NCI-H510A (cell line): ENCODE data around the gene PBX1.

Source experiments
- DNase-seq: peaks from one replicate; lab custom pipeline; 2025; lab: John Stamatoyannopoulos, UW

The PBX1 gene

DNA sequence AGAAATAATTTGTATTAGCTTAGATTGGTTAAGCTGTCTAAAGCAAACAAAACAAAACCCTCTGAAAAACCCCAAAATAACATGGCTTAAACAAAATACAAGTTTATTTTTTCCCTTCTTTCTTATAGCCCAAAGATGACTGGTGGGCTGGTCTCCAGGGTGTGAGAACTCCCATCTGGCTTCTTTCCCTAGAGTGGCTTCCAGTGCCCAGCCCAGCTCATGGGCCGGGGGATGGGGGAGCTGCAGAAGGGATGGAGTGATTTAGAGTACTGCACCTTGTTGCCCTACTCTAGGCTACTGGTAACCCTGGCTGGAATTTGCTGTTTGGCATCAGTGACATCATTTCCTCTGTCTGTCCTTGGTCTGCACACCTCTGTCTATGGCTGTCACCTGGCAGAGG, 223.0 kb downstream of the PBX1 start:
- no peak for DNase-seq

DNA sequence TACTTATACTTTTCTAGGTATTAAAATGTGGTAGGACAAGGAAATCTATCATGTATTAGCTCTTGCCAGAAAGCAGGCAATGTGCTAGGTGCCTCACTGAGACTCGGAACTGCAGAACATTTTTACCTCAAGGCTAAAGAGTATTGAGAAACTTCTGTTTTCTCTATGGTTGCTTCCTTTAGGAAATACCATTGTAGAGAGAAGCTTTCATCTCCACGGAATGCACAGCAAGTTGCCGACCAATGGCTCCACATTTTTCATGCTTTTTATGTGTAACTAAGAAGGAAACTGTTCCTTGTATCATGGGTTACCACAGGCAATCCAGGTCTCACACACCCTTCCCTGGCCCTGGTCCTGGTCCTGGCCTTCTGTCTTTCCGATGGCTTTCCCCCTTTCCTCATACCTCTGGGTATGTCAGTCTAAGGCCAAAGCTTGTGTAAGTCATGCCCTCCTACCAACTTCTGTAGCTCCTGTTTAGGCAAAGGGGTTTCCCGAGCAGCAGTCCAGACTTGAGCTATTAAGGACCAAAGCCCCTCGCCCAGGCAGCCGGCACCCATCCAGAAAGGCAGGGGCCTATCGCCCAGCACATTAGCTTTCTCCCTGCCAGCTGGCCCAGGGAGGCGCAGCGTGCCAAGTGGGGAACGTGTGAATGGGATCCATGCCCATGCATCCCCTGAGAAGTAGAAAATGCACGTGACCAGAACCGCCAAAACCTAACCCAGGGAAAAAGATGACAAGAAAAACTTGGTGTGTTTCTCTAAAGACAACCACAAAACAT, 225.0 kb downstream of the PBX1 start:
- no peak for DNase-seq

DNA sequence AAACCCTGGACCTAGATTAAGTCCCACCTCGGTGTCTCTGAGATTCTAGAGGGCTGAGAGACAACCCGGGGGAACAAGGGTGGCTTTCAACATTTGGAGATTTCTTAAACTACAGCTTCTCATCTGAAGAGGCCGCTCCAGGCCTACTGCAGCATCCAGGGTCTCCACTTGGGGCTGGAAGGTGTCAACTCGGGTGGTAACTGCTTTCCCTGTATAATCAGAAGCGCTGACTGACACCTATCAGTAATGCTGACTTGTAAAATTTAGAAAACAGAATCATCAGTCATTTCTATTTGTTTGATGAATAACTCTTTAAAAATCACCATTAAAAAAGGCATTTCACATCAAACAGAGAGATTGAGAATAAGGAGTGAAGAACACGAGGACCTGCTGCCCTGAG, 226.0 kb downstream of the PBX1 start:
- no peak for DNase-seq

DNA sequence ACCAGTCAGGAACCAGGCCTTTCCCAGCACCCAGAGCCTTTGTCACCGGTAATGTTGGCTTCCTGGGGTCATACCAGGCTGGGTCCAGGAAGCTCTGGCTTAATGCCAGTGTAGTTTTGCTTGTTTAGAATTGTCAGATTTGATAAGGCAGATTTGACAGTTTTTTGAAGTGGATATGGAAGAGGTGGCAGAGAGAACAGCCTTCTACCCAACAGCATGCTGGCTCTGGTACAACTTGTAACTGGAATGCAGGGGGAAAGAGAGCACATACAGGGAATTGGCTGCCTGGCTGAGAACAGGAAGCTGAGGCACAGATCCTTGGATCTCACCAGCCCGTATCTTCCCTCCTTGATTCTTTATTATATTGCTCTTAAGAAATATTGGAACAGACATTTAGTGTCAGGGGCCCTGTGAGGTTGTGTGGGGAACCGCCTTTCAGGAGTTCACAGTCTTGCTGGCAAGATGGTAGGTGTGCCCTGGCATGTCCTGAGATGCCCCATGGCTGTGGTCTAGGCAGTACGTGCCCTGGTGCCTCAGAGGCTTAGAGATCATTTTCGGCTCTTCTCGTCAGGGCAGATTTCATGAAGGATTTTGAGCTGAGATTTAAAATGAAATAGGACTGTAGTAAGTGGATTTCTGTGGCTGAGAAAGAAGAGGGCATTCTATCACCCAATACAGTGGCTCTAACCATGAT, 227.0 kb downstream of the PBX1 start:
- no peak for DNase-seq

DNA sequence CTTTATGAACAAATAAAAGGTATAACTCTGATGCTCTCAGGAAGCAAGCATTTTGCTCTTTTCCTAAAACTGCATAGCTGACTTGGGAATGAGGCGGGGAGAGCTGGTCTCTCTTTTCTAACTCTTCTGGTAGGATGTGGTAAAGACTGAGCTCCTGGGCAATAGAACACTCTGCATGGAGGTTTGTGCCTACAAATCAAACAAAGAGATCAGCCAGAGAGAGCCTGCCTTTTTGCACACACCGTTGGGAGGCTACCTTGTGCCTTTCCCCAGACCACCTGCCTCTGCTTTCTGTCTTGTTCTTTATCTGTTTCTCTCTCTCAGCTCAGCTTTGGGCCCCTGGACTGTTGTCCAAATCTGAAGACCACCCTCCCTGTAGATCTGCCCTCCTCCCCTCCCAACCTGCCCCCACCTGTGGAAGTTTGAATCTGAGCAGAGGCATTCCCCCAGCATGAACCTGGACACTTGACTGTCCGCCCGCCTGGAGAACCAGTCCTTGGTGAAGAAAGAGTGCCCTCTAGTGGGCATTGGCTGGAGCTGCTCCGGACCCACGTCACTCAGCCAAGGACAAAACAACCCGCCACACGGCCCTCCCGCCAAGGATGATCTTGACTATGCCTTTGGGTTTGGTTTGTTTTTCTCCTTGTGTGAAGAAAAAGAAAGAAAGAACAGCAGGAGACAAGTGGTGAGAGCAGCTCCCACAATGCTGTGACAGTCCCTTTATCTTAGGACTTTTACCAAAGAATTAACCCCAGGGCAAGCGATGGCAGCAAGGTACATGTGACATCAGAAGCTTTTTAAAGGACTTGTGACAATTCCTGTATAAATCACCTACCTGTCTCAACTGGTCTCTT, 228.2 kb downstream of the PBX1 start:
- DNase-seq, result peak; percentile 49

DNA sequence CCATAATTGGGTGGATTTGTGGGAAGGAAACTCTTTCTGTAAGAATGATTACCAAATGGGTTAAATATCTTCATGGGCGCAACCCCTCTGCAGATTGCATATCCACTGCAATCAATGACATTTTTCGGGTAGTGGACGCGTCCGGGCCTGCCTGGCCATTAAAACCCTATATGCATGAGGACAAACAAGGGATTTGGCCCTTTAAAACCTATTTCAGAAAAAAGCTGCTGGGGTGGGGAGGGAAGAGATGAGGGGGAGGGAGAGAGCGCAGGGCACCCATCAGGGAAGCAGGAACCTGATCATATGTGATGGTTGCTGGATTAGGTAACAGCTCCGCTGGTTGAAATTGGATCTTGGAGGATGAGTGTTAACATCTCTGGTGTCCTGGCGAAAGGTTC, 228.8 kb downstream of the PBX1 start:
- peak; percentile 57 for DNase-seq

DNA sequence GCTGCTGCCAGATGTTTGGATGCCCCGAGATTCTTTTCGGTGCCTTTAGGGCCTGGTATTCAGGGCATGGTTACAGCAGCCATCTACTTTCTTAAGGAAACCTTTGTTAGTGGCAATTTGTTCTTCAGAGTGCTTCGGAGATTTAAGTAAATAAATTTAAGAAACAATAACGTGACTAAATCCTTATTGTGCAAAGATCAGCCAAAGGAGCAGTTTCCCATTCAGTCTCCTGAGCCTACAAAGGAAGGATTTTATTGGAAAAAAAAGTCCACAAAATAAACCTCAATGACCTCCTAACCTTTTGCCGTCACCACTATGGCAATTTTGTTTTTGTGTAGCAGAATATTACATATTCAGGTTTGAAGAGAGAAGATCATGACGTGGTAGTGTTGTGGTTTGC, 231.1 kb downstream of the PBX1 start:
- no peak for DNase-seq

DNA sequence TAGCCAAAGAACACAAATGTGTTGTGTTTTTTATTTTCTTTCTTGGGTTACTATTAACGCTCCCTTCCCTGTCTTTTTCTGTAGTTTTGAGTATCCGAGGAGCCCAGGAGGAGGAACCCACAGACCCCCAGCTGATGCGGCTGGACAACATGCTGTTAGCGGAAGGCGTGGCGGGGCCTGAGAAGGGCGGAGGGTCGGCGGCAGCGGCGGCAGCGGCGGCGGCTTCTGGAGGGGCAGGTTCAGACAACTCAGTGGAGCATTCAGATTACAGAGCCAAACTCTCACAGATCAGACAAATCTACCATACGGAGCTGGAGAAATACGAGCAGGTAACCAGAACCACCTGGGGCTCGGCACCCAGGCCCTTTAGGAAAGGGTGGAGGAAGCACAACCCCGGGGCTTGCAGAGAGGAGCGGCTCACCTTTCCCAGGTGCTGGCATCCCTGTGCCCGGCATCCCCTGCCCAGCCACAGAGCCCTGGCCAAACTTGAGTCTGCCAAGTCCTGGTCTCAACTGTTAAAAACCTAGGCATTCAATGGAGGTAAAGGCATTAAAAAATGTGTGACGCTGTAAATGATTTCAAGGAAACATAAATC, 233.5 kb downstream of the PBX1 start:
- DNase-seq, result no peak

DNA sequence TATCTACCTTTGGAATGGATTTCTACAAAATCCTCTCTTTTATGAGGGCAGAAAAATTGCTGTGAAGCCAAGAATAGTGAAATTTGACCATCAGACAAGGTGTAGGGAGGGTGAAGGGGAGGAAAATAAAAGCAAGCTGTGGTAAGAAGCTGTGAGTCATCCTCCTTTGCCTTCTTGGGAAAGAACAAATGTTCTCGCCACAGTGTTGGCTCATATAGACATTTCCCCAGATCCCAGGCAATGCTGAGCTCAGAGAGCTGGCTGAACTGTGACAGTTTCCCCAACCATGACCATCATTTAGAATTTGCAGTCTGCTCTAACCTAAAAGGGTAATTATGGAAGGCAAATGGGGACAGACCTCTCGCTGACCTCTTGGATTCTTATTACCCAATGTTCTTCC, 235.4 kb downstream of the PBX1 start:
- no peak for DNase-seq

DNA sequence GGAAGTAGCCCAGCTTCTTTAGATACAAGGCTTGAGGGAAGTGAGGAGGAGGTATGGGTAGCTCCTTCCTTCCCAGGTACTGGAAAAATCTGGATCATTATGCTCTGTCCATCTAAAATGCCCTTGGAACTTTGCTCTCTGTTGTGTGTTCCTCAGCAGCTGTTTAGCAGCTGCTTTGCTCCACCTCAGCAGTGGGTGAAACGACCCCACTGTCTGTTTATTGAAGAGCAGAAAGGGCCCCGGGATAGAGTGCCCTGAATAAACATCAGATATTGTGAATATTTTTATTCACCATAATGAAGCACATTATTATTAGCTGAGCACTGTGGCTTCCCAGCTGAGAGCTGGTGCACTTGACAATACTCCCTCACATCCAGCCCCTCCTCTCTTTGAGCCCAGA, 237.9 kb downstream of the PBX1 start:
- no peak for DNase-seq

DNA sequence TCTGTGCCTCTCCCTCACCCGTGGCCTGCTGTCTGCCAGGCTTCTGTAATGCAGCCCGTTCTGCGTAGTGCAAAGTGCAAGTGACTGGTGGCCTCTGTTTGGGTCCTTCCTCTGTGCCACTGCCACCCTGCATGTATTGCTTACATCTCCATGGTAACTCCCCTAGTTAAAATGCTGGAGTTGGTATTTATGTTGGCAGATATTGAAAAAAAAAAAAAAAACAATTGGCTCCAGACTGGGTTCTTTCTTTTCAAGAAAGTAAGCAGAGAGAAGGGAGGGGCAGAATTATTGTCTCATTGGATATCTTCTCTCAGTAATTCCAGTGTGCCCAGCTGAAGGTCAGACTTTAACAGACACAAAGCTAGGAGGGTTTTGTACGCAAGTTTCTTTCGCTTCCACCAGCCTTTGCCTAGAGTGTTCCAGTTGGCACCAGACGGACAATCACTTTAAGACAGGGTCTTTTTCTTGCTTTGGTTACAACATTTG, 242.3 kb downstream of the PBX1 start:
- DNase-seq, result no peak

DNA sequence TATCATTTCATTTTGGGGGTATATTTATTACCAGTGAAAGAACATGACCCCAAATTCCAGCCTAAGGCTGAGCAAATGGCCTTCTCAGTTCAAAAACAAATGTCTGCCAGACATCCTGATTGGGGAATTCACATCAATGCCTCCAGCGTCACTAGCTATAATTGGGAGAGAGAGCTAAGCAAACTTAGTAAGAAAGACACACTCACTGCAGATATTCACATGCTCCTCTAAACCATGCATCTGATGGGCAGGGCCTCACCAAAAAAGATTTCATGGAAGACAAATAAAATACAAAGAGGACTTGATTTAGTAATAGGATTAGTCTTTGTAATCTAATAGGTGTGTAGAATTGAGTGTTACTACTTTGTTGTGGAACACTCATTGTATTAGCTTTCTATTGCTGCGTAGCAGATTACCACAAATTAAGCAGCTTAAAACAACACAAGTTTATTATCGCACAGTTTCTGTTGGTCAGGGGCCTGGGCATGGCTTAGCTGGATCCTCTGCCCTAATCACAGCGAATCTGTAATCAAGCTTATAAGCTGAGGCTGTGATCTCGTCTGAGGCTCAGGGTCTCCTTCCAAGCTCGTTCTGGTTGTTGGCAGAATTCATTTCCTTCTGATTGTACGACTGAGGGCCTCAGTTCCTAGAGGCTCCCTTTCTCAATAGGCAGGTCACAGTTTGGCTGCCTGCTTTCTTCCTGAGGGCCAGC, 243.0 kb downstream of the PBX1 start:
- DNase-seq, result no peak

DNA sequence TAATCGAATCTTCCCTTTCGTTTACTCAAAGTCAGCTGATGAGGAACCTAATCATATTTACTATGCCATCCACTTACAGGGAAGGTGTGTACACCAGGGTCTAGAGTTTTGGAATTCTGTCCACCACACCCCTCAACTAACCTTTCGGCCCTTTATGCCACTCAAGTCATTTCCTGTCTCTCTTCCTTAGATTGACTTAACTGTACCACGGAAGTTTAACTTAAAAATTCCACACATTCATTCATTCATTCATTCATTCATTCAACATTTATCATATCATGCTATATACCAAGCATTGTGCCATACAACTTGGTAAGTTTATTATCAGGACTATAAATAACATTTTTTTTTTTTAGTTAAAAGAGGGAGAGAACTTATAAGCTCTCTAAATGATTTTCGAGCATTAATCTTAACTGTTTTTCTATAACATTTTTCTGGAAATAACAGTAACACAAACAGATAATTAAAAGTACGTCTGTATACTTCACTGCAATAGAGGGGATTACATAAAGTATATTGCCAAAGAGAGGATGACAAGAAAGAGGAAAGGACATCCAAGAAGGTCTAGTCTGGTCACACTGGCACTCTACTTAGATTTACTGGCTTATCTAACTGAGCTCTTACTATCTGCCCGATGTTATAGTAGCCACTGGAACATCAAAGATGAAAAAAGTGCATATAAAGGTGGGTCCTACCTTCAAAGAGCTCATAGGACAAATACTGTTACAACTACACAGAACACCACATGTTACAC, 243.7 kb downstream of the PBX1 start:
- no peak for DNase-seq

DNA sequence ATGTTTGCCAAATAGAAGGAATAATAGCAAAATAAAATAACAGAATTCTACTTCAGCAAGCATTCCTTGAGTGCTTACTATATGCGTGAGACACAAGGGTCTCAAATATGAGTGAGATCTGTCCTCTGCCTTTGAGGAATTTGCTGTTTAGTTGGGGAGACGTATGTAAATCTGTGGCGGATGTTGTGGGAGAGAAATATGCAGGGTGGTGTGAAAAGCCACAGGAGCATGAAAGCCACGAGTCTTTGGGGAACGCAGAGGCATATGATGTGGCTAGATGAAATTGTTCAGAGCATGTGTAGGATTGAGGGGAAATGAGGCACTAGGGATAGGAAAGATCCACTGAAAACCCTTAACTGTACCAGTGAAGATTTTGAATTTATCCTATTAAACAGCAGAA, 244.4 kb downstream of the PBX1 start:
- no peak for DNase-seq

DNA sequence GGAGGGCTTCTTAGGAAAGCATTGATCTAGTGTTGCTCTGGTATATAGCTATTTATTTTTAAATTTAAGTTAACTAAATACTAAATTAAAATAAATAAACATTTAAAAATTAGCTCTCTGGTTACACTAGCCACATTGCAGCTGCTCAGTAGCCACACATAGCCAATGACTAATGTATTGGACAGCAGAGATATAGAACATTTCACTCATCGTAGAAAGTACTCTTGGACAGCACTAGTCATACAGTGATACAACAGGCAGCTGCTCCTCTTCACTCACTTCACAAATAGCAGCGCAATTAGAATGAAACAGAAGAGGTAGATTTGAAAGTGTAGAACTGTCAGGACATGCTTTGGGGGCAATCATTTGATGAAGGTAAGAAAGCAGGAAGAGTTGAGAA, 245.4 kb downstream of the PBX1 start:
- DNase-seq, result no peak

DNA sequence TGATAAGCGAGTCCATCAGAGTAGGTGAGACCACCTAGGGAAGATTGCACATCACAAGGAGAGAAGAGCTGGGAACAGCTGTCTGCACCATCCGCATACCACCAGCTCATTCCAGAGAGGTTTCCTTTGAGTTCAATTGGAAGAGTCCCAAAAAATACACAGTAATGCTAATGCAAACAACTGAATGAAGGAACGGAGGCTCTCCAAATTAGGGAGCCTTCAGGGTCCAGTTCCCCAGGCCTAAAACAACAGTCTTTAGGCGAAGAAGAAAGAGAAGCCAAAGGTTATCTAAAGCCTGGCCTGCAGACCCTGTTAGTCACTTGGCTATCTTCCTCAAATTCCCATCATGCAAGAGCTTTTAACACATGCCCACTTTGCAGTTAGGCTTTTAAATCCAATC, 246.4 kb downstream of the PBX1 start:
- no peak for DNase-seq

DNA sequence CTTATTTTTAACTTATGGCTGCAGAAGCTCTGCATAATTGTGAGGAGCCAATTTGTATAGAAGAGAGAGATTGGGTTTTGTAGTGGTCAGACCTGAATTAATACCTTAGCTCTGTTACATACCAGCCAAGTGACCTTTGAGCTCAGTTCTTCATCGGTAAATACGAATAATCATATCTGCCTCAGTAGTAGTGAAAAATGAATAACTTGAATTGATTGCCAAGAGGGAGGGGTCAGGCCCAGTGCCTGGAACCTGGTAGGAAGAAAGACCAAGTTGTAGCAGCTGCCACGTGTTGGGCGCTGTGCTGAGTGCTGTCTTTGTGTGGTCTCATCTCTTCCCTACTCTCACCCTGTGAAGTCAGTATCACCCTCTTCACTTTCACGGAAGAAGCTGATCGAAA, 247.5 kb downstream of the PBX1 start:
- no peak for DNase-seq

DNA sequence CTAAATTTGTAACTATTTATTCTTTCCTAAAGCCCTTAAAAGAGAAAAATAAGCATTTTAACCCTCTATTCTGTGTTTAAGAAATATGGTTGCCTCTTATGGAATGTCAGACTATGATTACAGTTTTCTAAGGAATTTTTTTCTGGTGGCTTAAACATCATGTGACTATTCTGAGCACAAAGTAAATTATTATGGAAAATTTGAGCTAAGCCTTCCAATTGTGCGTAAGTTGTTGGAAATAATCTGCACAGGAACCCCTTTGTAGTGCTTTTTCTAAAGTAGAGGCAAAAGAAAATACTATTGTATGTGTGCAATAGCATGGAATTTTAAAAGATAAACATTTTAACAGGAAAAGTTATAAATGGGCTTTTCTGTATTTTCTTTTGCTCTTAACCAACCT, 254.8 kb downstream of the PBX1 start:
- DNase-seq, result no peak

DNA sequence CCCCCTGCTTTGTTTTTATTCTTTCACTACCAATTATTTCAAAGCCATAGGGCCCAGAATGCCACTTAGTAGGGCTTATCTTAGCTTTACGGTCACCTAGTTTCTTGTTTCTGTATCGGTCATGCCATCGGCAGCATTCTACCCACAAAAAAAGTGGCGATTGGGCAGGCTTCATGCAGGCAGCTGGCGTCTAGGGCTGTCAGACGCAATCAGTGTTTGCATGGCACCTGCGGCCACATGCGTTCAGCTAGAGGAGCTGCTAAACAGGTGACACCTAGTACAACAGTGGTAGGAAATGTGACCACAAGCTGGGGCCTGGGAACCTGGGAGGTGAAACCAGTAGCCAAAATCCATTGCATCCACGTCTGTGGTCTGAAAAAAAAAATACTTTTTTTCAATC, 262.7 kb downstream of the PBX1 start:
- no peak for DNase-seq

DNA sequence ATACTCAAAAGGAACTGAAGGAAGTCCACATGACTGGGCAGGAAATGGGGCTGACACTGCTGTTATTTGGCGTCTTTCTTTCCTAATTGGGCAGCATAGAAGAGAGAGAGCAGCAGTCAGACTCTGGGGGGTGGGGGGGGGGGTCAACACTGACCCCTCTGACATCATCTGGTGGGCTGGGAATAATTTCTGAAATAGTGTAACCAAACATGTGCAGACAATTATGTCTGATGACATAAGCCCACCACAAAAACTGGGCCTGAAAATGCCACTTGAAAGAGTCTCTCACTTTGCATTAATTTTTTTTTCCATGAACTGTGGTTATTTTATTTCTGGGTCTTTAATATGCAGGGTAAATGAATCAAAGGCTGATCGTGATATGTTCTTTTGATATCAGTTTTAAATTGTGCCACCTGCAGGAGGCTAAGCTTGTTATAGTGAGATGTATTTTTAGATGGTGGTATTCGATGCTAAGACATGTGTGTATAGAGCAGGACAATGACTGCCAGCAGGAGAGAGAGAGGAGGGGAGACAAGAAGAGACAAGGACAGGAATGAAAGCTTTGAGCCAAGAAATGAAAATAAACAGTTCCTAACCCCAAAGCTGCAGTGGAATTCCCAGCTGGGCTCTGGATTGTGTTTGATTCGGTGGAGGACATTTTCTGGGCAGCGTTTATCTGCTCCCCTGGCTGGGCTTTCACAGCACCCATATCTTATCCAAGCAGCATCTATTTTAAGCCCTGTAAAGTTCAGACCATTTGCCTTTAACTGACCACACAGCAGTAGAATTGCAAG, 264.7 kb downstream of the PBX1 start:
- no peak for DNase-seq
